HG03045 (cell line): ENCODE results near the gene TLK2.

Experiments
- ATAC-seq: cut with Tn5 transposase; IDR thresholded peaks from one replicate; pipeline ENCODE4 v1.9.1; 2021; ENCODE audit warnings: mild to moderate bottlenecking, moderate library complexity; ENCODE audit not compliant: unreplicated experiment

The TLK2 gene

GRCh38 chr17:62652251-62653001, 173.8 kb downstream of the TLK2 start:
- no peak for ATAC-seq

GRCh38 chr17:62653002-62653825, 174.6 kb downstream of the TLK2 start:
- peak; percentile 90 for ATAC-seq

GRCh38 chr17:62653826-62654761, 175.5 kb downstream of the TLK2 start:
- no peak for ATAC-seq

- ATAC-seq = no peak
These were observed 177.0 kb downstream of the TLK2 start for GRCh38 chr17:62655656-62656055.

- no peak for ATAC-seq
These were observed 177.8 kb downstream of the TLK2 start for GRCh38 chr17:62656446-62656845.

DNA sequence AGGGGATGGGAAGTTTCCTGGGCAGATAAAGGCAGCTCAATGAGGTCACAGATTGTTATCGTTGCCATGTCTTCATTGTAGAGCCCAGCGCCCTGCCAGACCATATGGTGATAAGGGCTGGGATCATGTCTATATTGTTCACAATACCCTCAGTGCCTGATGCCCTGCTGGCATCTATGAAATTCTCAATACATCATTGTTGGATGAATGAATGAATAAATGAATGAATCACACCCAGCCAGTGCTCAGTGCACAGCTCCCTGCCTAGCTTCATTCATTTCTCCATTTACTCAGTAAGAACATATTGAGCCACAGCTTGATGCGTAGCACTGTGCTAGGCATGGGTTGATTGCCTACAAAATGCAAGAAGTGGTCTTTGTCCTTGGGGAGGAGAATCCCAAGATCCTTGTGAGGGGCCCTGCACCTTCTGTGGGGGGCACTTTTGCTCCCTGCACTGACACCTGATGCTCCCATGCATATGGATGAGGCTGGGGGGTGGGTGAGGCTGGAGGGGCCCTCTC, 178.6 kb downstream of the TLK2 start:
- no peak for ATAC-seq

- ATAC-seq = no peak
These were observed 179.1 kb downstream of the TLK2 start for GRCh38 chr17:62657690-62658089.

GRCh38 chr17:62658136-62658920, 179.7 kb downstream of the TLK2 start:
- ATAC-seq = no peak

GRCh38 chr17:62660629-62661118, 182.0 kb downstream of the TLK2 start:
- ATAC-seq = no peak

- no peak for ATAC-seq
These were observed 182.7 kb downstream of the TLK2 start for GRCh38 chr17:62661337-62661736.

DNA sequence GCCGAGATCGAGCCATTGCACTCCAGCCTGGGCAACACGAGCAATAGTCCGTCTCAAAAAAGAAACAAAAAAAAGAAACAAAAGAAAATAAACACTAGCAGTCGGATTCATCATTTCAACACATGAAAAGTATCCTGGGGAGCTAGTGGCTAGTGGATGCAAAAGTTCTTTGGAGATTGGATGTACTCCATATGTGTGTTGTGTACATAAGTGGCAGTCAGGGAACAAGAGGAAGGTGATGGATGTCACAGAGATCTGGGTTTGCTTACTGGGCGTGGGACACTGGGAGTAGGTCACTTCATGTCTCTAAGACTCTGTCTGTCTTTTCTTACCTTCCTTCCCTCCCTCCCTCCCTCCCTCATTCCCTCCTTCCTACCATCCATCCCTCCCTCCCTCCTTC, 184.2 kb downstream of the TLK2 start:
- no peak for ATAC-seq
